ENCODE measurements around the gene RPSA.
"Not testable (repeated sequence)": the region's sequence is repeated elsewhere in the genome, so short reads cannot be mapped to it uniquely, and the experiment has no call there.

The RPSA gene

GRCh38 chr3:39388741-39389248 is 17.7 kb upstream of the RPSA start:
- DNase-seq (ENCODE audit: low read depth, low spot score) = no peak

GRCh38 chr3:39390181-39390580 is 16.3 kb upstream of the RPSA start:
- no peak for DNase-seq (ENCODE audit: low read depth, low spot score)

GRCh38 chr3:39396690-39397089 is 9.8 kb upstream of the RPSA start:
- no peak for DNase-seq (ENCODE audit: low read depth, low spot score)

DNA sequence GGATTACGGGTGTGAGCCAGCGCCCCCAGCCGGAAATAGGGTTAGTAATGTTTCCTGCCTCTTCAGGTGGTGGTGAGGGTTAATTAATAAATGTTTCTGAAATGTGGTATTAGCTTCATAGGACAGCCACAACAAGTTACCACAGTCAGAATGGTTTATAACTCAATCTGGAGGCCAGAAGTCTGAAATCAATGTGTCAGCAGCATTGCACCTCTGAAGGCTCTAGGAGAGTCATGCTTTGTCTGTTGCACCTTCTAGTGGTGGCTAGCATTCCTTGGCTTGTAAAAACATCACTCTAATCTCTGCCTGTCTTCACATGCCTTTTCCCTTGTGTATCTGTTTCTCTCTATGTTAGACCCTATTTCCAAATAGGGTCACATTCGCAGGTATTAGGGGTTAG is 7.8 kb upstream of the RPSA start:
- DNase-seq (ENCODE audit: low read depth, low spot score) = no peak

DNA sequence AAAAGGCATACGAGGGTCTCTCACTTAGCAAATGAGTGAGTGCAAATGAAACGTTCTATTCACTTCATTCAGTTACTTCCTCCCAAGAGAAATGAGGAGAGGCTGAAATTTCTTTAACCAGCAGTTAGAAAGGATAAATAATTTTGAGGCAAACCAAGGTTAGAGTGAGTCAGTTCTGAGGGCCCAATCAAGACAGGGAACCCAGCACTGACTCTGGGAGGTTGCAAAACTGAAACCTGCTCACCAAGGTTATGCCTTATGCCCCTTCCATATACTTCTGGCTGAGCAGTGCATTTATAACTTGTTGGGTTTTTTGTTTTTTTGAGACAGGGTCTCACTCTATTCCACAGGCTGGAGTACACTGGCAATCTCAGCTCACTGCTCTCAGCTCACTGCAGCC is 4.5 kb upstream of the RPSA start:
- DNase-seq (ENCODE audit: low read depth, low spot score) = no peak

- DNase-seq (ENCODE audit: low read depth, low spot score) = peak; percentile 83
Observed at GRCh38 chr3:39404943-39405686, 1.4 kb upstream of the RPSA start.

DNA sequence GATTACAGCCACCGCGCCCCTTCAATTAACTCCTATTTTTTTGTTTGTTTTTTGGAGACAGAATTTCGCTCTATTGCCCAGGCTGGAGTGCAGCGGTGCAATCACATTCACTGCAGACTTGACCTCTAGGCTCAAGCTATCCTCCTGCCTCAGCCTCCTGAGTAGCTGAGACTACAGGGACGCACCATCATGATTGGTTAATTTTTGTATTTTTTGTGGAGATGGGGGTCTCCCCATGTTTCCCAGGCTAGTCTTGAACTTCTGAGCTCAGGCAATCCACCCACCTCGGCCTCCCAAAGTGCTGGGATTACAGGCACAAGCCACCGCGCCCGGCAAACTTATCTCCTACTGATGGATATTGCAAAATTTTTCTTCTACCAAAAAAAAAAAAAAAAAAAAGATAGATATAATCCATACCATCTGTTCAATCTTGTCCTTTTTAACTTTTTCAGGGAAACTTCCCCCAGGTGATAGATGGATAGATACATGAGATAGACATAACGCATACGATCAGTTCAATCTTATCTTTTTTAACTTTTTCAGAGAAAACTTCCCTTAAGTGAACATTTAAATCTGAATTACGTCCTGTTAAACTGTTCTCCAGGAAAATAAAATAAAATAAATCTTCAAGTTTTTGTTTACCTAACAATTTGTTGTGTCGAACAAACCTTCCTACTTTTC is 693 bp upstream of the RPSA start:
- DNase-seq (ENCODE audit: low read depth, low spot score) = no peak

GRCh38 chr3:39407259-39407629 is 724 bp downstream of the RPSA start:
- no peak for DNase-seq (ENCODE audit: low read depth, low spot score)

DNA sequence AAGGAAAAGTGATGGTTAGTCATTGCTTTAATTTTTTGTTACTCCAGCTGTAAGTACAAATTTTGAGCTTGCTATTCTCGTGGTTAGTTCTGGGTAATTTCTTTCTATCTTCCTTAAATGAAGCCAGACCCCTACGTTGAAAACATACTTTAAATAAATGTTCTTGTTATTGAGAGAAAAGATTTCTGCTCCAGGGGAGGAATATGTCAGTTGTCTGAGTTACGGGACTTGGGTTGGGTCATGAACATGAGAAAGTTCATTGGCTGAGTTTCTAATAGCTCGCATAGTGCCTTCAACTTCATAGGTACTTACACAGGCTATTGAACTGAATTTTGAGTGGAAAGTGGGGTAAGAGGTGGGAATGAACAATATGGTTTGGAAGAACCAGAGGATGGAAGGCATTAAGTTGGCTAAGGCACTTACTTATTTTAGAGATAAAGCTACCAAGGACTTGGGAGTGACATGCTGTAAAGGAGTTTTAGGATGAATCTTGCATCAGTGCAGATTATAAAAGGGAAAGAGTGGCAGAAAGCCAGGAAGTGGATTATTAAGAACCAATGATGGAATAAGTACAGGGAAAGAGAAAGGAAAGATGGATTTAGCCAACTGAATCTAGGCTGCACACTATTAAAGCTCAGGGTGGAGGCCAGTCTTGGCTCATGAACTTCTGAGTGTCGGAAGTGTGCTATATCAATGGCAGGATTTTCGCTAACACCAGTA is 1.4 kb downstream of the RPSA start:
- no peak for DNase-seq (ENCODE audit: low read depth, low spot score)

DNA sequence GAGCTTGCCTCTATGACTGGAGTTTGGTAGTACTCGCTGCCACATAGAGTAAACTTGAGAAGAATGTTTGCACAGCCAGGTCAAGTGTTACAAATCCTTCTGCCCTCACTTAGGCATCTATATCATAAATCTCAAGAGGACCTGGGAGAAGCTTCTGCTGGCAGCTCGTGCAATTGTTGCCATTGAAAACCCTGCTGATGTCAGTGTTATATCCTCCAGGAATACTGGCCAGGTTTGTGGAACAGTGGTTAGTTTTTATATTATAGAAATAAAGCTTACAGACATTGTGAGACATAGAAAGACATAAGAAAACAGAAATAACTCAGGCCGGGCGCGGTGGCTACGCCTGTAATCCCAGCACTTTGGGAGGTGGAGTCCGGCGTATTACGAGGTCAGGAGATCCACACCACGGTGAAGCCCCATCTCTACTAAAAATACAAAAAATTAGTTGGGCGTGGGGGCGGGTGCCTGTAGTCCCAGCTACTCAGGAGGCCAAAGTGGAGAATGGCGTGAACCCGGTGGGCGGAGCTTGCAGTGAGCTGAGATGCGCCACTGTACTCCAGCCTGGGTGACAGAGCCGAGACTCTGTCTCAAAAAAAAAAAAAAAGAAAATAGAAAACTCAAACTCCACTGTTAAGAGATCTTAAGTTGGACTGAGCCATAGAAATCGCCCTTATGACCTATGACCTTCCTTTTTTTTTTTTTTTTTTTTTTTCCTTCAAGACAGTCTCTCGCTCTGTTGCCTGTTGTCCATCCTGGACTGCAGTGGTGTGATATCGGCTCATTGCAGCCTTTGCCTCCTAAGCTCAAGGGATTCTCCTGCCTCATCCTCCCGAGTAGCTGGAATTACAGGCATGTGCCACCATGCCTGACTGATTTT is 2.2 kb downstream of the RPSA start:
- DNase-seq (ENCODE audit: low read depth, low spot score) = no peak

GRCh38 chr3:39409514-39410136 is 3.1 kb downstream of the RPSA start:
- no peak for DNase-seq (ENCODE audit: low read depth, low spot score)

- DNase-seq (ENCODE audit: low read depth, low spot score) = no peak
Observed at GRCh38 chr3:39410893-39411292, 4.4 kb downstream of the RPSA start.

- DNase-seq (ENCODE audit: low read depth, low spot score) = no peak
Observed at GRCh38 chr3:39412668-39413260, 6.2 kb downstream of the RPSA start.

GRCh38 chr3:39413691-39414420 is 7.3 kb downstream of the RPSA start:
- no peak for DNase-seq (ENCODE audit: low read depth, low spot score)

- DNase-seq (ENCODE audit: low read depth, low spot score) = no peak
Observed at GRCh38 chr3:39414421-39414907, 7.9 kb downstream of the RPSA start.

DNA sequence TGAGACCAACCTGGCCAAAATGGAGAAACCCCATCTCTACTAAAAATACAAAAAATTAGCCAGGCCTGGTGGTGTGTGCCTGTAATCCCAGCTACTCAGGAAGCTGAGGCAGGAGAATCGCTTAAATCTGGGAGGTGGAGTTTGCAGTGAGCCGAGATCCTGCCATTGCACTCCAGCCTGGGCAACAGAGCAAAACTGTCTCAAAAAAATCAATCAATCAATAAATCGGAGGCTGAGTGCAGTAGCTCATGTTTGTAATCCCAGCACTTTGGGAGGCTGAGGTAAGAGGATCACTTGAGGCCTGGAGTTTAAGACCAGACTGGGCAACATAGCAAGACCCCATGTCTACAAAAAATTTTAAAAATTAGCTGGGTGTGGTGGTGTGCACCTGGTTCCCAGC is 8.8 kb downstream of the RPSA start:
- not testable (repeated sequence) for DNase-seq (ENCODE audit: low read depth, low spot score)

GRCh38 chr3:39415983-39416382 is 9.5 kb downstream of the RPSA start:
- no peak for DNase-seq (ENCODE audit: low read depth, low spot score)

- not testable (repeated sequence) for DNase-seq (ENCODE audit: low read depth, low spot score)
Observed at GRCh38 chr3:39416998-39417397, 10.5 kb downstream of the RPSA start.

DNA sequence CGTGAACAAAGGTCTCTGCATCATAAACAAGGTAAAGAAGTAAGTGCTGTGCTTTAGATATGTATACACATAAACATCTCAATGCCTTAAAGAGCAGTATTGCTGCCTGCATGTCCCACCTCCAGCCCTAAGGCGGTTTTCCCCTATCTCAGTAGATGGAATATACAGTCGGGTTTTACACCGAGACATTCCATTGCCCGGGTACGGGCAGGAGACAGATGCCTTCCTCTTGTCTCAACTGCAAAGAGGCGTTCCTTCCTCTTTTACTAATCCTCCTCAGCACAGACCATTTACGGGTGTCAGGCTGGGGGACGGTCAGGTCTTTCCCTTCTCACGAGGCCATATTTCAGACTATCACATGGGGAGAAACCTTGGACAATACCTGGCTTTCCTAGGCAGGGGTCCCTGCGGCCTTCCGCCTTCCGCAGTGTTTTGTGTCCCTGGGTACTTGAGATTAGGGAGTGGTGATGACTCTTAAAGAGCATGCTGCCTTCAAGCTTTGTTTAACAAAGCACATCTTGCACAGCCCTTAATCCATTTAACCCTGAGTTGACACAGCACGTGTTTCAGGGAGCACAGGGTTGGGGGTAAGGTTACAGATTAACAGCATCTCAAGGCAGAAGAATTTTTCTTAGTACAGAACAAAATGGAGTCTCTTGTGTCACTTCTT is 12.2 kb downstream of the RPSA start:
- not testable (repeated sequence) for DNase-seq (ENCODE audit: low read depth, low spot score)

All from iPS DF 19.7 (cell line).